ENCODE measurements around the gene EPHA3. TPM values are rescaled to one million over a fixed set of nuclear protein-coding genes. Genes with fewer than 3 reads are reported as not detected.

EPHA3 gene
- polyA plus RNA-seq, 2 of the 4 experiments (the other 2 are of a cell fraction): not detected

GRCh38 chr3:89104499-89104898 is 2.9 kb upstream of the EPHA3 start:
- Histone ChIP-seq H3K9me3 (no peaks in the 10 kb centered on the region), H3K4me1 (no peaks in the 10 kb centered on the region), H3K4me3 (no peak overlapping the region), H3K27ac (no peak overlapping the region), H3K4me2 (no peak overlapping the region)
- DNase-seq (ENCODE audit: low read depth in 1 of 2, low spot score in 1 of 2) (no peak), ATAC-seq (no peak), FAIRE-seq (no peak)
- POLR2A ChIA-PET: no interaction called here
- CTCF ChIA-PET: no interaction called here
- WGBS (ENCODE audit: missing lambda C conversion rate): 4% methylated on average over 3 of the region's 3 CpGs
- no peak for TF ChIP-seq TFCP2L1 (CRISPR knock-in tag; IDR thresholded peaks at IDR 0.05)
- no peak for TF ChIP-seq MYC (IDR thresholded peaks at IDR 0.05; ENCODE audit: borderline replicate concordance, low read length)
- TF ChIP-seq, protein P1, sequence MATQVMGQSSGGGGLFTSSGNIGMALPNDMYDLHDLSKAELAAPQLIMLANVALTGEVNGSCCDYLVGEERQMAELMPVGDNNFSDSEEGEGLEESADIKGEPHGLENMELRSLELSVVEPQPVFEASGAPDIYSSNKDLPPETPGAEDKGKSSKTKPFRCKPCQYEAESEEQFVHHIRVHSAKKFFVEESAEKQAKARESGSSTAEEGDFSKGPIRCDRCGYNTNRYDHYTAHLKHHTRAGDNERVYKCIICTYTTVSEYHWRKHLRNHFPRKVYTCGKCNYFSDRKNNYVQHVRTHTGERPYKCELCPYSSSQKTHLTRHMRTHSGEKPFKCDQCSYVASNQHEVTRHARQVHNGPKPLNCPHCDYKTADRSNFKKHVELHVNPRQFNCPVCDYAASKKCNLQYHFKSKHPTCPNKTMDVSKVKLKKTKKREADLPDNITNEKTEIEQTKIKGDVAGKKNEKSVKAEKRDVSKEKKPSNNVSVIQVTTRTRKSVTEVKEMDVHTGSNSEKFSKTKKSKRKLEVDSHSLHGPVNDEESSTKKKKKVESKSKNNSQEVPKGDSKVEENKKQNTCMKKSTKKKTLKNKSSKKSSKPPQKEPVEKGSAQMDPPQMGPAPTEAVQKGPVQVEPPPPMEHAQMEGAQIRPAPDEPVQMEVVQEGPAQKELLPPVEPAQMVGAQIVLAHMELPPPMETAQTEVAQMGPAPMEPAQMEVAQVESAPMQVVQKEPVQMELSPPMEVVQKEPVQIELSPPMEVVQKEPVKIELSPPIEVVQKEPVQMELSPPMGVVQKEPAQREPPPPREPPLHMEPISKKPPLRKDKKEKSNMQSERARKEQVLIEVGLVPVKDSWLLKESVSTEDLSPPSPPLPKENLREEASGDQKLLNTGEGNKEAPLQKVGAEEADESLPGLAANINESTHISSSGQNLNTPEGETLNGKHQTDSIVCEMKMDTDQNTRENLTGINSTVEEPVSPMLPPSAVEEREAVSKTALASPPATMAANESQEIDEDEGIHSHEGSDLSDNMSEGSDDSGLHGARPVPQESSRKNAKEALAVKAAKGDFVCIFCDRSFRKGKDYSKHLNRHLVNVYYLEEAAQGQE (IDR thresholded peaks at IDR 0.05): no peak
- no peak for TF ChIP-seq RNF2 (IDR thresholded peaks at IDR 0.05; ENCODE audit: borderline replicate concordance, low read depth)
- TF ChIP-seq, protein P2, sequence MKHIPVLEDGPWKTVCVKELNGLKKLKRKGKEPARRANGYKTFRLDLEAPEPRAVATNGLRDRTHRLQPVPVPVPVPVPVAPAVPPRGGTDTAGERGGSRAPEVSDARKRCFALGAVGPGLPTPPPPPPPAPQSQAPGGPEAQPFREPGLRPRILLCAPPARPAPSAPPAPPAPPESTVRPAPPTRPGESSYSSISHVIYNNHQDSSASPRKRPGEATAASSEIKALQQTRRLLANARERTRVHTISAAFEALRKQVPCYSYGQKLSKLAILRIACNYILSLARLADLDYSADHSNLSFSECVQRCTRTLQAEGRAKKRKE (CRISPR knock-in tag; IDR thresholded peaks at IDR 0.05; ENCODE audit: low read depth): no peak
- no peak for TF ChIP-seq NFE2L2 (conservative IDR thresholded peaks at IDR 0.05; ENCODE audit: low read length)

DNA sequence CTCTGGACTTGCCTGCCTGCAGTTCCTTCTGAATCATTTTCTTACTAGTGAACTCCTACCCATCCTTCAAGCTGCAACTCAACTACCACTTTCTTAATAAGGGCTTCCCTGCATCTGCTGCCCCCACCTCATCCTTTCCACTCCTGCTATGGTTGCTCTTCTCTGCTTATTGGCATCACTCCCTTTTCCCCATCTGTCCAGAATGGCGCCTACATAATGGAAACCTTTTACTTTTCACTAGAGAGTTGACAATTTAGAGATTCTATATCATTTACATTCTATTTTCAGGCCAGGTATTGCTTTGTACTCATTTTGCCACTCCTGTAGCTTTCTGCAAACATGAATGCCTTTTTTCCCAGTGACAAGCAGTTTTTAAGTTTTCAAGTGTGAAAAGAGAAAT is 1.9 kb upstream of the EPHA3 start:
- H3K4me2 ChIP-seq: no peak overlapping the region
- TF ChIP-seq HOXA7 (CRISPR knock-in tag; IDR thresholded peaks at IDR 0.05): no peak
- TF ChIP-seq, protein P3, sequence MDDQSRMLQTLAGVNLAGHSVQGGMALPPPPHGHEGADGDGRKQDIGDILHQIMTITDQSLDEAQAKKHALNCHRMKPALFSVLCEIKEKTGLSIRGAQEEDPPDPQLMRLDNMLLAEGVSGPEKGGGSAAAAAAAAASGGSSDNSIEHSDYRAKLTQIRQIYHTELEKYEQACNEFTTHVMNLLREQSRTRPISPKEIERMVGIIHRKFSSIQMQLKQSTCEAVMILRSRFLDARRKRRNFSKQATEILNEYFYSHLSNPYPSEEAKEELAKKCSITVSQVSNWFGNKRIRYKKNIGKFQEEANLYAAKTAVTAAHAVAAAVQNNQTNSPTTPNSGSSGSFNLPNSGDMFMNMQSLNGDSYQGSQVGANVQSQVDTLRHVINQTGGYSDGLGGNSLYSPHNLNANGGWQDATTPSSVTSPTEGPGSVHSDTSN (IDR thresholded peaks at IDR 0.05): no peak
- no peak for TF ChIP-seq RCOR1 (IDR thresholded peaks at IDR 0.05; ENCODE audit: low read depth, low read length)
- TF ChIP-seq BHLHE40 (IDR thresholded peaks at IDR 0.05; ENCODE audit: low read depth, low read length): no peak
- TF ChIP-seq PHF8 (IDR thresholded peaks at IDR 0.05; ENCODE audit: borderline replicate concordance, low read depth): no peak
- TF ChIP-seq HEYL (CRISPR knock-in tag; IDR thresholded peaks at IDR 0.05): no peak
- no peak for TF ChIP-seq HDAC2 (IDR thresholded peaks at IDR 0.05)
- TF ChIP-seq, protein P4, sequence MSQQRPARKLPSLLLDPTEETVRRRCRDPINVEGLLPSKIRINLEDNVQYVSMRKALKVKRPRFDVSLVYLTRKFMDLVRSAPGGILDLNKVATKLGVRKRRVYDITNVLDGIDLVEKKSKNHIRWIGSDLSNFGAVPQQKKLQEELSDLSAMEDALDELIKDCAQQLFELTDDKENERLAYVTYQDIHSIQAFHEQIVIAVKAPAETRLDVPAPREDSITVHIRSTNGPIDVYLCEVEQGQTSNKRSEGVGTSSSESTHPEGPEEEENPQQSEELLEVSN (IDR thresholded peaks at IDR 0.05; ENCODE audit: borderline replicate concordance, low read depth): no peak
- TF ChIP-seq FOSB (CRISPR knock-in tag; IDR thresholded peaks at IDR 0.05): no peak
- TF ChIP-seq MYC (IDR thresholded peaks at IDR 0.05; ENCODE audit: borderline replicate concordance, low read length): no peak
- TF ChIP-seq HES2 (IDR thresholded peaks at IDR 0.05): no peak
- TF ChIP-seq TP53 (CRISPR knock-in tag; IDR thresholded peaks at IDR 0.05): no peak
- TF ChIP-seq BCL3 (IDR thresholded peaks at IDR 0.05): no peak
- ChIA-PET POLR2A (no interaction called here), CTCF (no interaction called here)
- no peak for DNase-seq (ENCODE audit: low read depth in 1 of 2, low spot score in 1 of 2)
- H3K4me3 ChIP-seq: no peak overlapping the region
- H3K27ac ChIP-seq: no peak overlapping the region
- H3K4me1 ChIP-seq: no peaks in the 10 kb centered on the region
- no peak for FAIRE-seq
- no peaks in the 10 kb centered on the region for H3K9me3 ChIP-seq
- 0% methylated on average over 1 of the region's 1 CpG for WGBS (ENCODE audit: missing lambda C conversion rate)
- no peak for ATAC-seq

Measured in A549 (cell line).